Urinary bladder (tissue), 4 donors: ENCODE measurements around the gene TRAP1. TPM values are rescaled to one million over a fixed set of nuclear protein-coding genes. Genes with fewer than 3 reads are reported as not detected.
"Not testable (repeated sequence)": the region's sequence is repeated elsewhere in the genome, so short reads cannot be mapped to it uniquely, and the experiment has no call there.

Experiments
- DNase-seq: peaks from one replicate; pipeline ENCODE4 v3.0.0-alpha.2; 2015; ENCODE audit errors: extremely low spot score
- H3K27ac ChIP-seq: one replicate; pipeline ENCODE4 v1.5.1; 2013; ENCODE audit warnings: low read depth, mild to moderate bottlenecking, moderate library complexity
- H3K36me3 ChIP-seq: one replicate; pipeline ENCODE4 v1.6.1; 2013; ENCODE audit warnings: mild to moderate bottlenecking, moderate library complexity; ENCODE audit not compliant: insufficient read depth
- H3K4me1 ChIP-seq: one replicate; pipeline ENCODE4 v1.6.1; 2013; ENCODE audit warnings: mild to moderate bottlenecking, moderate library complexity; ENCODE audit not compliant: insufficient read depth
- H3K4me3 ChIP-seq: one replicate; pipeline ENCODE4 v1.5.1; 2013; ENCODE audit warnings: low read depth, low read length
- WGBS: extraction: QIAGEN DNeasy Blood & Tissue Kit; methylation state at CpG from one replicate; pipeline ENCODE4 v1.1.7; 2013; 5-methylcytosine and 5-hydroxymethylcytosine counted together
- polyA plus RNA-seq: library from polyadenylated mRNA; stranded (reverse); fragments of 200-250 nt; gene quantifications from one replicate; pipeline ENCODE4 v1.2.3, GENCODE V29; 2013
- total RNA-seq: library from RNA; depleted of rRNA; stranded (reverse); fragments of >200 nt; gene quantifications from one replicate; pipeline ENCODE4 v1.2.3, GENCODE V29; 2014
- donor health status: healthy with polysubstance abuse.
- donor health status: healthy.

Gene TRAP1
- total and polyA plus RNA-seq, 2 donors: 43.1 to 64.1 TPM

GRCh38 chr16:3715430-3715829 is 1.9 kb downstream of the TRAP1 start:
- H3K4me3 ChIP-seq: no peak overlapping the region
- 90% methylated on average over 7 of the region's 7 CpGs for WGBS
- no peak overlapping the region for H3K27ac ChIP-seq
- H3K4me1 ChIP-seq: no peaks in the 10 kb centered on the region
- no peaks in the 10 kb centered on the region for H3K36me3 ChIP-seq
- DNase-seq: no peak

DNA sequence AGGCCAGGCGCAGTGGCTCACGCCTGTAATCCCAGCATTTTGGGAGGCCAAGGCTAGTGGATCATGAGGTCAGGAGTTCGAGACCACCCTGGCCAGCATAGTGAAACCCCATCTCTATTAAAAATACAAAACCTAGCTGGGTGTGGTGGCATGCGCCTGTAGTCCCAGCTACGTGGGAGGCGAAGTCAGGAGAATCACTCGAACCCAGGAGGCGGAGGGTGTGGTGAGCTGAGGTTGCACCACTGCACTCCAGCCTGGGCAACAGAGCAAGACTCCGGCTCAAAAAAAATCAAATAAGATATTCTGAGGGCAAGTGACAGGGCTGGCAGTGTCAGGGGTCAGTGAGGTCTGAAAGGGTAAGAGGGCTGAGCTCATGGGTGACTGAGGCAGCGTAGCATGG is 2.9 kb downstream of the TRAP1 start:
- H3K4me1 ChIP-seq, H3K27ac ChIP-seq, H3K4me3 ChIP-seq, H3K36me3 ChIP-seq, DNase-seq: not testable (repeated sequence)
- WGBS: 98% methylated on average over 10 of the region's 10 CpGs

GRCh38 chr16:3713587-3714242 is 3.6 kb downstream of the TRAP1 start:
- H3K36me3 ChIP-seq: no peaks in the 10 kb centered on the region
- no peak for DNase-seq
- 88% methylated on average over 15 of the region's 15 CpGs for WGBS
- no peaks in the 10 kb centered on the region for H3K4me1 ChIP-seq
- no peak overlapping the region for H3K27ac ChIP-seq
- no peak overlapping the region for H3K4me3 ChIP-seq

DNA sequence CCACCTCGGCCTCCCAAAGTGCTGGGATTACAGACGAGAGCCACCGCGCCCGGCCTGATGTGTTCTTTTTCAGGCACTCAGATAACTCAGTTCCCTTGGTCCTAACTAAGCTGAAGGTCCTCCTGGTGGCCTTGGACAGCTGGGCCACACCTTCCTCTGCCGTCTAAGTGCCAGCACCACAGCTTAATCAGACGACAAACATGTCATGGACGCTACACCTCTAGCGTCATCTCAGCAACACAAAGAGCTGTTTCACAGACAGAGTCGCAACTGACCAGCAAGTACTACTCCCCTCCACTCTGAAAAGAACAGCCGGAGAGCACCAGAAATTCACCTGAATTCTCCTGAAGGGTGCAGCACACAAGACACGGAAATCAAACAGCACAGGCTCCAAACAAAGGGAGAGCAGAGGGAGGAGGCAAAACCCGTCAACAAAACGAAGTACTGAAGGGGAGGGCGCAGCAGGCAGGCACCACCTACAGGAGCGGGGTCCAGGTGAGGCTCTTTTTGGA is 4.4 kb downstream of the TRAP1 start:
- Histone ChIP-seq H3K4me3 (no peak overlapping the region), H3K4me1 (no peaks in the 10 kb centered on the region), H3K36me3 (no peaks in the 10 kb centered on the region), H3K27ac (no peak overlapping the region)
- no peak for DNase-seq
- WGBS: 82% methylated on average over 16 of the region's 16 CpGs

DNA sequence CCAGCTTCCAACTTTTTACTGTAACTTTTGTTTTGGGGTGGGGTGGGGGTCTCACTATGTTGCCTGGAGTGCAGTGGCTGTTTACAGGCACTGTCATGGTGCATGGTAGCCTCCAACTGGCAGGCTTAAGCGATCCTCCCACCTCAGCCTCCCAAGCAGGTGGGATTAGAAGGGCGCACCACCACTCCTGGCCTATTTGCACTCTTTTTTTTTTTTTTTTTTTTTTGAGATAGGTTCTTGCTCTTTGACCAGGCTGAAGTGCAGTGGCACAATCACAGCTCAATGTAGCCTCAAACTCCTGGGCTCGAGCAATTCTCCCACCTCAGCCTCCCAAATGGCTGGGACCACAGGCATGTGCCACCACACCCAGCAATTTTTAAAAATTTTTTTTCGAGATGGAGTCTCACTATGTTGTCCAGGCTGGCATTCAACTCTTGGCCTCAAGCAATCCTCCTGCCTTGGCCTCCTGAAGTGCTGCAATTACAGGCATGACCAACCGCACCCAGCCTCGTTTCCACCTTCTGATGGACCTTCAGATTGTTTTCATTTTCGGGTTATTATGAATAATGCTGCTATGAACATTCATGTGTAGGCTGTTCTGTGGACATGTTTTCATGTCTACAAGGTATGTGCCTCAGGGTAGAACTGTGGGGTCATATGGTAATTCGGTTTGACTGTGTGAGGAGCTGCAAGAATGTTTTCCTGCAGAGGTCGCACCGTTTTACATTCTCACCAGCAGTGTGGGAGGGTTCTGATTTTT is 10.9 kb downstream of the TRAP1 start:
- no peak for DNase-seq
- Histone ChIP-seq H3K36me3 (no peaks in the 10 kb centered on the region), H3K4me1 (no peaks in the 10 kb centered on the region), H3K27ac (no peak overlapping the region), H3K4me3 (no peak overlapping the region)
- WGBS: 95% methylated on average over 10 of the region's 10 CpGs

DNA sequence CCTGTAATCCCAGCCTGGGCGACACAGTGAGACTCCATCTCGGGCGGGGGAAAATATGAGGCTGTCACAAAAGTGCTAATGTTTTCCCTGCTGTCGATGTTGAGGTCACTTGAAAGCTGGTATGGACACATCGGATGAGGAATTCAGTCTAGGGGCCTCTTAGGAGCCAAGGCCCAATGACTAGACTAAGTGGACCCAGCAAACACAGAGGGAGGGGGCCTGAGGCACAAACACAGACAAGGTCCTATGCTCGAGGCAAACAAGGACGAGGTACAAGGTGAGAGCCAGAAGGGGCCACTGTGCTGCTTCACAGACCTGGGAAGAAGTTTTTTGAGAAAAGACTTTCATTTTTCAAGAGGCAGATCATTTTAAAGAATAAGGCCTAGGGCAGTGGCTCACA is 15.2 kb downstream of the TRAP1 start:
- DNase-seq: no peak
- H3K4me1 ChIP-seq: no peaks in the 10 kb centered on the region
- no peak overlapping the region for H3K4me3 ChIP-seq
- WGBS: 96% methylated on average over 7 of the region's 7 CpGs
- H3K27ac ChIP-seq: no peak overlapping the region
- no peaks in the 10 kb centered on the region for H3K36me3 ChIP-seq

GRCh38 chr16:3701531-3701930 is 15.8 kb downstream of the TRAP1 start:
- no peak overlapping the region for H3K4me3 ChIP-seq
- 91% methylated on average over 4 of the region's 4 CpGs for WGBS
- H3K36me3 ChIP-seq: no peaks in the 10 kb centered on the region
- DNase-seq: no peak
- no peak overlapping the region for H3K27ac ChIP-seq
- no peaks in the 10 kb centered on the region for H3K4me1 ChIP-seq

GRCh38 chr16:3698941-3699340 is 18.4 kb downstream of the TRAP1 start:
- 70% methylated on average over 4 of the region's 4 CpGs for WGBS
- DNase-seq: no peak
- no peak overlapping the region for H3K27ac ChIP-seq
- no peaks in the 10 kb centered on the region for H3K36me3 ChIP-seq
- no peak overlapping the region for H3K4me3 ChIP-seq
- H3K4me1 ChIP-seq: no peaks in the 10 kb centered on the region

- H3K4me3 ChIP-seq: no peak overlapping the region
- no peak overlapping the region for H3K27ac ChIP-seq
- H3K36me3 ChIP-seq: no peaks in the 10 kb centered on the region
- WGBS: 64% methylated on average over 13 of the region's 13 CpGs
- DNase-seq: no peak
- no peaks in the 10 kb centered on the region for H3K4me1 ChIP-seq
Observed at GRCh38 chr16:3696425-3697218, 20.7 kb downstream of the TRAP1 start.

- WGBS: 88% methylated on average over 19 of the region's 19 CpGs
- no peaks in the 10 kb centered on the region for H3K4me1 ChIP-seq
- H3K4me3 ChIP-seq: no peak overlapping the region
- no peak for DNase-seq
- H3K36me3 ChIP-seq: no peaks in the 10 kb centered on the region
- H3K27ac ChIP-seq: no peak overlapping the region
Observed at GRCh38 chr16:3695610-3696369, 21.5 kb downstream of the TRAP1 start.

DNA sequence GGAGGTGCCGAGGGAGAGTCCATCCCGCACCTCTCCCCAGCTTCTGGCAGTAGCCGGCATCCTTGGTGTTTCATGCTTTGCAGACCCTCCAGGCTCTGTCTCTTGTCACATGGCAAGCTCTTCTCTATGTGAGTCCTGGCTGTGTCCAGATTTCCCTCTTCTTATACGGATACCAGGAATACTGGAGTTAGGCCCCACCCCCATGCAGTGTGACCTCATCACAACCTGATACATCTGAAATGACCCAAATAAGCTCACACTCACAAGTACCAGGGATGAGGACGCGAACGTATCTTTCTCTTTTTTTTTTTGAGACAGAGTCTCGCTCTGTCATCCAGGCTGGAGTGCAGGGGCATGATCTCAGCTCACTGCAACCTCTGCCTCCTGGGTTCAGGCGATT is 23.3 kb downstream of the TRAP1 start:
- Histone ChIP-seq H3K27ac (no peak overlapping the region), H3K4me3 (no peak overlapping the region), H3K36me3 (no peaks in the 10 kb centered on the region), H3K4me1 (no peaks in the 10 kb centered on the region)
- DNase-seq: no peak
- 90% methylated on average over 9 of the region's 9 CpGs for WGBS

DNA sequence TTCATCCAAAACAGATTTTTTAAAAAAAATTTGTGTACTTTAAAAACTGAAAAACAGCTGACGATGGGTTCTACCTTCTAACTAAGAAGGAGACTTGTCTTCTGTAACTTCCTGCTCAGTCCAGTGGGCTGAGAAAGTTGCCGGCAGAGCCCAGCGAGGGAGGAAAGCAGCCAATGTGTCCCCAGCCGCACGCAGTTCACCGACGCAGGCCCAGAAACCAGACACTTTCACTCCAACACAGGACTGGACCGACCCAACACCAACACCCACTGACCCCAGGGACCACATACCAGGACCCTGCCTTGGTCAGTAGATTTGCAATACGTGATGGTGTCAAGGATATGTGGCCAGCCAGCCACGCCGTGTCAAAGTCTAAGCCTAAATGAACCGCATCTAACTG is 25.6 kb downstream of the TRAP1 start:
- no peak overlapping the region for H3K27ac ChIP-seq
- no peaks in the 10 kb centered on the region for H3K4me1 ChIP-seq
- H3K4me3 ChIP-seq: no peak overlapping the region
- 85% methylated on average over 12 of the region's 12 CpGs for WGBS
- no peaks in the 10 kb centered on the region for H3K36me3 ChIP-seq
- no peak for DNase-seq

GRCh38 chr16:3690980-3691720 is 26.2 kb downstream of the TRAP1 start:
- Histone ChIP-seq H3K4me3 (no peak overlapping the region), H3K27ac (no peak overlapping the region), H3K4me1 (no peaks in the 10 kb centered on the region), H3K36me3 (no peaks in the 10 kb centered on the region)
- 73% methylated on average over 19 of the region's 19 CpGs for WGBS
- no peak for DNase-seq
